Neural cell (in vitro differentiated cells): Measurements from ENCODE around the gene YAF2.

Experiments
- EP300 ChIP-seq: fragments of 450-650 bp; conservative IDR thresholded peaks from 2 replicates; pipeline ENCODE4 v1.6.1; 2014; ENCODE audit warnings: antibody characterized with exemption, mild to moderate bottlenecking, moderate library complexity; ENCODE audit not compliant: poor library complexity, severe bottlenecking
- EZH2 ChIP-seq: fragments of 200-600, 300-800 bp; shearing (Covaris generic), sonication (generic); IDR thresholded peaks from 2 replicates; pipeline ENCODE4 v1.6.1; 2014; ENCODE audit warnings: antibody characterized with exemption, low read length, borderline replicate concordance, mild to moderate bottlenecking; ENCODE audit not compliant: insufficient read depth, poor library complexity, severe bottlenecking
- RAD21 ChIP-seq: fragments of 450-650 bp; conservative IDR thresholded peaks from 2 replicates; pipeline ENCODE4 v1.6.1; 2014; ENCODE audit warnings: antibody characterized with exemption, mild to moderate bottlenecking, moderate library complexity
- SMC3 ChIP-seq: fragments of 450-650 bp; conservative IDR thresholded peaks from 2 replicates; pipeline ENCODE4 v1.6.1; 2014; ENCODE audit warnings: antibody characterized with exemption, mild to moderate bottlenecking, moderate library complexity; ENCODE audit not compliant: poor library complexity
- TF ChIP-seq, protein P1 (sequence below): fragments of 450-650 bp; IDR thresholded peaks from 2 replicates; pipeline ENCODE4 v1.5.1; 2014; ENCODE audit warnings: antibody characterized with exemption, mild to moderate bottlenecking, moderate library complexity; ENCODE audit not compliant: poor library complexity, severe bottlenecking

DNA sequence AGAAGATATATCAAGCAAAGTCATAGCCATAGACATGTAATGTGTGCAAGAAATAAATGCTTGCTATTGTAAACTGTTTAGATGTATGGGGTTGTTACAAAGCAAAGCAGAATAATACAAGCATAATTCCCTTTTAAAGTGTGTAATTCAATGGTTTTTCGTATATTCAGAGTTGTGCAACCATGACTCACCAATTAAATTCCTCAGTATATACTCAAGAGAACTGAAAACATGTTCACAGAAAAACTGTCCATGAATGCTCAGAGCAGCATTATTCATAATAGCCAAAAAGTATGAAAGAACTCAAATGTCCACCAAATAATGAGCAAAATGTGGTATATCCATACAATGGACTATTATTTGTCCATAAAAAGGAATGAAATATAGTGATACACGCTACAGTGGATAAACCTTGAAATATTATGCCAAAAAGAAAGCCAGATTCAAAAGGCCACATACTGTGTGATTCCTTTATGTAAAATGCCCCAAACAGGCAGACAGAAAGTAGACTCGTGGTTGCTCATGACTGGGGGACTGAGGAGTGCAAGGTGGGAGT is 102.7 kb downstream of the YAF2 start:
- TF ChIP-seq, protein P1, sequence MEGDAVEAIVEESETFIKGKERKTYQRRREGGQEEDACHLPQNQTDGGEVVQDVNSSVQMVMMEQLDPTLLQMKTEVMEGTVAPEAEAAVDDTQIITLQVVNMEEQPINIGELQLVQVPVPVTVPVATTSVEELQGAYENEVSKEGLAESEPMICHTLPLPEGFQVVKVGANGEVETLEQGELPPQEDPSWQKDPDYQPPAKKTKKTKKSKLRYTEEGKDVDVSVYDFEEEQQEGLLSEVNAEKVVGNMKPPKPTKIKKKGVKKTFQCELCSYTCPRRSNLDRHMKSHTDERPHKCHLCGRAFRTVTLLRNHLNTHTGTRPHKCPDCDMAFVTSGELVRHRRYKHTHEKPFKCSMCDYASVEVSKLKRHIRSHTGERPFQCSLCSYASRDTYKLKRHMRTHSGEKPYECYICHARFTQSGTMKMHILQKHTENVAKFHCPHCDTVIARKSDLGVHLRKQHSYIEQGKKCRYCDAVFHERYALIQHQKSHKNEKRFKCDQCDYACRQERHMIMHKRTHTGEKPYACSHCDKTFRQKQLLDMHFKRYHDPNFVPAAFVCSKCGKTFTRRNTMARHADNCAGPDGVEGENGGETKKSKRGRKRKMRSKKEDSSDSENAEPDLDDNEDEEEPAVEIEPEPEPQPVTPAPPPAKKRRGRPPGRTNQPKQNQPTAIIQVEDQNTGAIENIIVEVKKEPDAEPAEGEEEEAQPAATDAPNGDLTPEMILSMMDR, result no peak
- TF ChIP-seq EZH2, result no peak
- TF ChIP-seq RAD21, result no peak
- TF ChIP-seq SMC3, result no peak
- TF ChIP-seq EP300, result no peak
